ENCODE measurements around the gene RXRB. TPM values are rescaled to one million over a fixed set of nuclear protein-coding genes. Genes with fewer than 3 reads are reported as not detected.

The RXRB gene
- total and polyA plus RNA-seq, 10 of the 15 experiments (the other 5 are each of a cell fraction or from before 2014, with no cell fraction given): 0.71 to 35.0 (median 20.4) TPM

DNA sequence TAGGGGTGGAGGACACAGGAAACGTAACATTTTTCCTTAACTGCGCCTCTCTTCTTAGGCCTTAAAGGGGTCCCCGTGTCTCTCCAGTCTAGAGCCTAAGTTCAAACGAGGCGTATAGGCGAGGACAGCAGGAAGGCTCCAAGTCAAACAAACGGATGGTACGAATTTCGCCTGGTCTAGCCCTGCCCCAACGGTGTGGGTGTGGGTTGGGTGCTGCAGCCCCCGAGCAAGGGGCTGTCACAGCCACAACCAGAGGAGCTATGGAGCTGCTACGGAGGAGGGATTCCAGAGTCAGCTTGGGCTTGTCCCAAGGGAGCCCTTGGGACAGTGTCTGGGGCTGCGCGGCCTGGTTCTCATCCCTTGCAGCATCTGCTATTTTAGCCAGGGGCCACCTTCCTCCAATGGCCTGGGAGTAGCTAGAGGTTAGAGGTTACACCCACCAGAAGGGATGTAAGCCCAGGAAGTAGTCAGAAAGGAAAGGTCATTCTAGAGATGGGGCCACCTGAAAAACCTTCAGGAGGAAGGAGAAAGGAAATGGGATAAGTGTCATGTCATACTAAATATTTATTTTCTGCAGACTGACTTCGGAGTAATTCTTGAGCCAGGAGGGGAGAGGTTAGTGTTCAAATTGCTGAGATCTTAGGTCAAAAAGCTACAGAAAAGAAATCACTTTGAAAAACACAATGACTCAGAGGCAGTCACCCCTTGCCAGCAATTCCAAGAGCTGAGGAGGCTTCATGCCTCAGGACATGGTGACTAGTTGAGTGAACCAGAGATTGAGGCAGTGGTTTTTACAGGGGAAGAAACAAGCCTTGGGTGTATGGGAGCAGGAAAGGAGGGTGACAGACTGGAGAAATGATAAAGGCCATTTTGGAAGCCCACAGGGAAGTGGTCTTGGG lies 49.5 kb upstream of the RXRB start:
- Histone ChIP-seq H3K4me3 (peak overlapping the region; percentile 70), H3K36me3 (ENCODE audit: control insufficient read depth in 2 of 2, insufficient read depth in 2 of 2, low read length in 1 of 2) (peaks cover 2 to 12% of the 10 kb centered on the region in 2 experiments; a peak in 2 of 4 replicates), H3K9ac (ENCODE audit: control insufficient read depth, insufficient read depth, low read length) (peak overlapping the region; percentile 97), H3K79me2 (ENCODE audit: control insufficient read depth, insufficient read depth, low read length) (peaks cover 13% of the 10 kb centered on the region), H2AFZ (ENCODE audit: control insufficient read depth, low read depth, low read length) (peak overlapping the region; percentile 94), H3K27ac (ENCODE audit: control insufficient read depth, insufficient read depth) (peak overlapping the region; percentile 94), H3K4me1 (ENCODE audit: control insufficient read depth, insufficient read depth, low read length) (peaks cover 10% of the 10 kb centered on the region), H3K4me2 (ENCODE audit: control insufficient read depth, insufficient read depth) (peak overlapping the region; percentile 98), H4K20me1 (ENCODE audit: control insufficient read depth, insufficient read depth) (no peaks in the 10 kb centered on the region), H3K9me3 (replicated peaks; ENCODE audit: control insufficient read depth, insufficient read depth, low read length) (no peaks in the 10 kb centered on the region), H3K27me3 (replicated peaks in 1 of 2; ENCODE audit: control insufficient read depth in 2 of 2, insufficient read depth in 2 of 2, low read length in 1 of 2) (no peaks in the 10 kb centered on the region)
- POLR2A ChIA-PET: interaction anchor here (0.6 to 5.2 kb wide), 19 partner anchors 12 to 1382 kb away, joined by 3 to 40 read pairs (median 5); partner anchors contain the start of genes B3GALT4, HLA-DPA1, PFDN6 and RGL2
- BruUV-seq (replicated peaks): TSS peak; percentile 87
- in situ Hi-C loops (cut with MboI) (loop anchor here (5.0 kb wide), 2 partner anchors 133 to 248 kb away; no protein-coding TSS in a partner anchor), intact Hi-C loops (cut with micrococcal nuclease; ENCODE audit: unreplicated experiment) (loop anchor here (1.0 to 5.0 kb wide), 3 partner anchors 77 to 248 kb away; no protein-coding TSS in a partner anchor)
- DNase-seq (ENCODE audit: low read depth, low spot score) (no peak), ATAC-seq (no peak; the same call in 2 of the 3 replicates), FAIRE-seq (peak; percentile 31)
- SMC1A ChIA-PET (ENCODE audit: uncharacterized antibody, unreplicated experiment): interaction anchor here (0.6 to 4.2 kb wide), 21 partner anchors 19 to 249 kb away, joined by 3 to 34 read pairs (median 4); partner anchors contain the start of genes HLA-DOA, RPS18, RXRB and VPS52
- CTCF ChIA-PET: interaction anchor here (0.7 to 5.5 kb wide), 25 partner anchors 11 to 316 kb away, joined by 3 to 53 read pairs (median 13); partner anchors contain the start of genes B3GALT4, HSD17B8, RGL2 and RING1
- RAD21 ChIA-PET (ENCODE audit: unreplicated experiment): interaction anchor here (1.0 to 3.5 kb wide), 23 partner anchors 10 to 278 kb away, joined by 3 to 25 read pairs (median 10); partner anchors contain the start of genes HLA-DPA1, HSD17B8, PFDN6 and RGL2
- WGBS (ENCODE audit: insufficient coverage, insufficient replicate concordance, low lambda C conversion rate, missing lambda C conversion rate): 14% methylated on average over 15 of the region's 15 CpGs
- TF ChIP-seq MEF2A (IDR thresholded peaks at IDR 0.05; ENCODE audit: insufficient read depth, low read depth, low read length): no peak
- TF ChIP-seq, protein P1, sequence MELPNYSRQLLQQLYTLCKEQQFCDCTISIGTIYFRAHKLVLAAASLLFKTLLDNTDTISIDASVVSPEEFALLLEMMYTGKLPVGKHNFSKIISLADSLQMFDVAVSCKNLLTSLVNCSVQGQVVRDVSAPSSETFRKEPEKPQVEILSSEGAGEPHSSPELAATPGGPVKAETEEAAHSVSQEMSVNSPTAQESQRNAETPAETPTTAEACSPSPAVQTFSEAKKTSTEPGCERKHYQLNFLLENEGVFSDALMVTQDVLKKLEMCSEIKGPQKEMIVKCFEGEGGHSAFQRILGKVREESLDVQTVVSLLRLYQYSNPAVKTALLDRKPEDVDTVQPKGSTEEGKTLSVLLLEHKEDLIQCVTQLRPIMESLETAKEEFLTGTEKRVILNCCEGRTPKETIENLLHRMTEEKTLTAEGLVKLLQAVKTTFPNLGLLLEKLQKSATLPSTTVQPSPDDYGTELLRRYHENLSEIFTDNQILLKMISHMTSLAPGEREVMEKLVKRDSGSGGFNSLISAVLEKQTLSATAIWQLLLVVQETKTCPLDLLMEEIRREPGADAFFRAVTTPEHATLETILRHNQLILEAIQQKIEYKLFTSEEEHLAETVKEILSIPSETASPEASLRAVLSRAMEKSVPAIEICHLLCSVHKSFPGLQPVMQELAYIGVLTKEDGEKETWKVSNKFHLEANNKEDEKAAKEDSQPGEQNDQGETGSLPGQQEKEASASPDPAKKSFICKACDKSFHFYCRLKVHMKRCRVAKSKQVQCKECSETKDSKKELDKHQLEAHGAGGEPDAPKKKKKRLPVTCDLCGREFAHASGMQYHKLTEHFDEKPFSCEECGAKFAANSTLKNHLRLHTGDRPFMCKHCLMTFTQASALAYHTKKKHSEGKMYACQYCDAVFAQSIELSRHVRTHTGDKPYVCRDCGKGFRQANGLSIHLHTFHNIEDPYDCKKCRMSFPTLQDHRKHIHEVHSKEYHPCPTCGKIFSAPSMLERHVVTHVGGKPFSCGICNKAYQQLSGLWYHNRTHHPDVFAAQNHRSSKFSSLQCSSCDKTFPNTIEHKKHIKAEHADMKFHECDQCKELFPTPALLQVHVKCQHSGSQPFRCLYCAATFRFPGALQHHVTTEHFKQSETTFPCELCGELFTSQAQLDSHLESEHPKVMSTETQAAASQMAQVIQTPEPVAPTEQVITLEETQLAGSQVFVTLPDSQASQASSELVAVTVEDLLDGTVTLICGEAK (IDR thresholded peaks at IDR 0.05; ENCODE audit: borderline replicate concordance): no peak
- 0 out of 2 replicates have a peak, but pooled peaks have one; percentile 65 for TF ChIP-seq SMARCA5 (IDR thresholded peaks at IDR 0.05)
- no peak for TF ChIP-seq ASH2L (IDR thresholded peaks at IDR 0.05; ENCODE audit: borderline replicate concordance, low read depth)
- no peak for TF ChIP-seq GABPA (IDR thresholded peaks at IDR 0.05; ENCODE audit: low read depth)
- no peak for TF ChIP-seq SMAD1 (IDR thresholded peaks at IDR 0.05; ENCODE audit: low read depth, partially characterized antibody)
- TF ChIP-seq HDAC6 (IDR thresholded peaks at IDR 0.05; ENCODE audit: unreplicated experiment): no peak
- 0 out of 2 replicates have a peak, but pooled peaks have one; percentile 2 for TF ChIP-seq YY1 (IDR thresholded peaks at IDR 0.05; ENCODE audit: low read depth, low read length)
- TF ChIP-seq, protein P2, sequence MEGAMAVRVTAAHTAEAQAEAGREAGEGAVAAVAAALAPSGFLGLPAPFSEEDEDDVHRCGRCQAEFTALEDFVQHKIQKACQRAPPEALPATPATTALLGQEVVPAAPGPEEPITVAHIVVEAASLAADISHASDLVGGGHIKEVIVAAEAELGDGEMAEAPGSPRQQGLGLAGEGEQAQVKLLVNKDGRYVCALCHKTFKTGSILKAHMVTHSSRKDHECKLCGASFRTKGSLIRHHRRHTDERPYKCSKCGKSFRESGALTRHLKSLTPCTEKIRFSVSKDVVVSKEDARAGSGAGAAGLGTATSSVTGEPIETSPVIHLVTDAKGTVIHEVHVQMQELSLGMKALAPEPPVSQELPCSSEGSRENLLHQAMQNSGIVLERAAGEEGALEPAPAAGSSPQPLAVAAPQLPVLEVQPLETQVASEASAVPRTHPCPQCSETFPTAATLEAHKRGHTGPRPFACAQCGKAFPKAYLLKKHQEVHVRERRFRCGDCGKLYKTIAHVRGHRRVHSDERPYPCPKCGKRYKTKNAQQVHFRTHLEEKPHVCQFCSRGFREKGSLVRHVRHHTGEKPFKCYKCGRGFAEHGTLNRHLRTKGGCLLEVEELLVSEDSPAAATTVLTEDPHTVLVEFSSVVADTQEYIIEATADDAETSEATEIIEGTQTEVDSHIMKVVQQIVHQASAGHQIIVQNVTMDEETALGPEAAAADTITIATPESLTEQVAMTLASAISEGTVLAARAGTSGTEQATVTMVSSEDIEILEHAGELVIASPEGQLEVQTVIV (IDR thresholded peaks at IDR 0.05; ENCODE audit: borderline replicate concordance, partially characterized antibody): no peak
- TF ChIP-seq RBBP5 (conservative IDR thresholded peaks at IDR 0.05): no peak
- no peak for TF ChIP-seq RB1 (IDR thresholded peaks at IDR 0.05; ENCODE audit: borderline replicate concordance)
- no peak; a peak in 1 of 4 replicates for TF ChIP-seq IKZF2 (IDR thresholded peaks at IDR 0.05)
- no peak for TF ChIP-seq TCF7 (IDR thresholded peaks at IDR 0.05; ENCODE audit: borderline replicate concordance)
- TF ChIP-seq SREBF1 (IDR thresholded peaks at IDR 0.05; ENCODE audit: low read length): no peak
- no peak for TF ChIP-seq BMI1 (IDR thresholded peaks at IDR 0.05; ENCODE audit: borderline replicate concordance)

Measured in GM12878 (cell line).